GM18951 (cell line): Measurements from ENCODE around the gene RANGAP1.
"Not testable (repeated sequence)": the region's sequence is repeated elsewhere in the genome, so short reads cannot be mapped to it uniquely, and the experiment has no call there.

Source experiments
- POLR2A ChIP-seq: IDR thresholded peaks from 4 replicates; pipeline ENCODE4 v1.6.1; 2011; ENCODE audit warnings: mild to moderate bottlenecking; ENCODE audit not compliant: insufficient read length, insufficient read depth; ENCODE audit errors: extremely low read depth
- in situ Hi-C: fragments of 300-500 bp; cut with MboI; formaldehyde crosslinking; loops from one replicate; pipeline ENCODE4 v1.12.0; 2022; ENCODE audit warnings: low sequenced_read_pairs, mixed read lengths, inconsistent platforms; ENCODE audit not compliant: unreplicated experiment

Gene RANGAP1

DNA sequence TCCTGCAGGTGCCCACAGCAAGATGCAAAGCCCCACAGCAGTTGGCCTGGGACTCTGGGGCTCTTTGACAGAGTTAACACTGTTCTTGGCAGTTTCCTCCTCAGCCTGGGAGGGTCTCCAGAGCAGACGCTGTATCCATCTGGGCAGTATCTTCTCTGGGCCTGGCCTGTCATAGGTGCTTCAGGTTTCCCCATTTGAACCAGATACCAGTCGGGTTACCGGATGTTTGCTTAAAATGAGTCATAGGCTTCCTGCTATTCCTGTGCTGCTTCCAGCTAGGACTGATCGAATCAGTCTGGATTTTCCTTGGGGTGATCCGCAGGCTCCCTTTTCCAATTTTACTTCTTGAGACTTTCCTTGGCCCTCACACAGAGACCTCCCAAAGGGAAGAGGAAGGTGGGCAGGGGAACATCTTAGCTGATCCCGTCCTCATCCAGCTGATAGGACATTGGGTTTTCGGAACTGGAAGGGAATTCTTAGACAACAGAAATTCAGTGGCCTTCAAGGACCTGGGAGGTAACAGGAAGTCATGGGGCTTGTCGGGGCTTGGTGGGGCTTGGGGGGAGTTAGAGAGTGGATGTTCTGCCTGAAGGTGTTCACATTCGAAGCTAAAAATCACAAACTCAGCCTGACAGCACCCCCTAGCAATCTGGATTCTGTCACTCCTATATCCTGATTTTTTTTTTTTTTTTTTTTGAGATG lies 2.4 kb upstream of the RANGAP1 start:
- TF ChIP-seq POLR2A: no peak
- in situ Hi-C loops: no loop called here

- in situ Hi-C loops: no loop called here
- TF ChIP-seq POLR2A: no peak
Observed at GRCh38 chr22:41286639-41287091, 678 bp upstream of the RANGAP1 start.

DNA sequence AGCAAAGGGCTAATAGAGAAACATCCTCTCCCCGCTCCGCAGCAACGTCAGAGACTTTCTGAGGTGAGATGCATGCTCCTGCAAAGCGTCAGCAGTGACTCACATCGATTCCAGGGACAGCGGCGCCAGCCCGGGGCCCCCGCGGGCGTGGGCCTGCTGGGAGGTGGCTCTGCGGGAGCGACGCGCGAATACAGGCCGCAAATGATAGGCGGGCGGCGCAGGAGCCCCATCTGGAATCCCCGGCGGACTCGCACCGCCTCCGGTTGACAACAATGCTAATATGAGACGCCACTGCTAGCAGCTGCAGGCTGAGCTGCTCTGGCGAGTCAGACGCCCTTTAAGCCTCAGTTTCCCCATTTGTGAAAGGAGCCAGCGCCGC lies 557 bp downstream of the RANGAP1 start:
- TF ChIP-seq POLR2A: no peak
- in situ Hi-C loops: no loop called here

DNA sequence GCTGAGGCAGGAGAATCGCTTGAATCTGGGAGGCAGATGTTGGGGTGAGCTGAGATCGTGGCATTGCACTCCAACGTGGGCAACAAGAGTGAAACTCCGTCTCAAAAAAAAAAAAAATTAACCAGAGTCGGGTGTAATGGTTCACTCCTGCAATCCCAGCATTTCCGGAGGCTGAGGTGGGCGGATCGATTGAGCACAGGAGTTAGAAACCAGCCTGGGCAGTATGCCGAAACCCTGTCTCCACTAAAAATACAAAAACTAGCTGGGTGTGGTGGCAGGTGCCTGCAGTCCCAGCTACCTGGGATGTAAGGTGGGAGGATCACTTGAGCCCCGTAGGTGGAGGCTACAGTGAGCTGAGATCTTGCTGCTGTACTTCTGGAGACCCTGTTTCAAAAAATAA lies 1.5 kb downstream of the RANGAP1 start:
- in situ Hi-C loops: no loop called here
- TF ChIP-seq POLR2A: no peak

DNA sequence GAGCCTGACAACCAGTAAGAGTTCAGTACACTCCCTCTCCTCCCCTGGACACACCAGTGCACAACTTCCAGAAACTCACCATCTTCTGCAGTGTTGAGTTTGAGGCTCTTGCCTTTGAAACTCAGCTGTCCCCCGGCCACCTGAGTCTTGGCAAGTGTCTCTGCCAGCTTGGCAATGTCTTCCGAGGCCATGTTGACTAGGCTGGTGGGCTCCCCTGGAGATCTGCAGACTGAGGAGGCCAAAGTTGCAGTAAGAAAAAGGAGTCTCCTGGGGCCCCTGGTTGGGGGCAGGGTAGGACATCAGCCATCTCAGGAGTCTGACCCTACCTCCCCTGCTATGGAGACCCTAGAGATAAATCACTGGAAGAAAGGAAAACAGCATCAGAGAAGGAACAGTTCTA lies 5.1 kb downstream of the RANGAP1 start:
- in situ Hi-C loops: no loop called here
- no peak for TF ChIP-seq POLR2A

- TF ChIP-seq POLR2A: no peak
- in situ Hi-C loops: no loop called here
Observed at GRCh38 chr22:41280065-41280464, 5.9 kb downstream of the RANGAP1 start.

DNA sequence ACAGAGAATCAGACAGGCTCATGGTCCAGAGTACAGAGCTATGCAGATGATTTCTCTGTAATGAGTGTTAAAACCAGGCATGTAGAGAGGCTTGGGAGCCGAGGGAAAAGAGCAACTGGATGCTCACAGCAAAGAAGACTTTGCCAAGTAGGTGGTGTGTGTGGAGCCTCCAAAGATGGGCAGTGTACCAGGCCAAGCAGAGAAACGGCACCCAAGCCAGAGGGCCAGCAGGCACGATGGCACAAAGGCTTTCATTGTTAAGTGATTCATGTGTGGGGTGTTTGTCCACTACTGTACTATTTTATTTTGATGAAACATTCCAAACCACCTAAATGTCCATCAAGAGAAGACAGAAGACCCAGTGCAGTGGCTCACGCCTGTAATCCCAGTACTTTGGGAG lies 11.1 kb downstream of the RANGAP1 start:
- in situ Hi-C loops: no loop called here
- TF ChIP-seq POLR2A: no peak

DNA sequence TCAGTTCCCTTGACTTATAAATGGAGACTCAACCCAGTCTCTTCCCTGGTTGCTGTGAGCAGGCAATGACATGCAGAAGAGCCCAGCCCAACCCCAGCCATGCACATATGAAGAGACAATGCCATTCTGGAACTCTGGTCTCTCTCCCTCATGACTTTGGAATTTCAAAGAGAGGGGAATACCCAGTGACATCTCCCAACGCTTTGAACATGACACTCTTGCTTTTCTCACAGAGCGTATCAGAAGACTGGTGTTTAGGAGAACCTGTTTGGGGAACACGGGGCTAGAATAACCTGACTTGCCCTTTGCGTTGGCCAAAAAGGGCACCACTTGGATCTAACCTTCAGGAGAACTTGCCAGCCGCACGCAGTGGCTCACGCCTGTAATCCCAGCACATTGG lies 12.9 kb downstream of the RANGAP1 start:
- in situ Hi-C loops: no loop called here
- TF ChIP-seq POLR2A: no peak

- in situ Hi-C loops: no loop called here
- TF ChIP-seq POLR2A: no peak
Observed at GRCh38 chr22:41271787-41272186, 14.2 kb downstream of the RANGAP1 start.

DNA sequence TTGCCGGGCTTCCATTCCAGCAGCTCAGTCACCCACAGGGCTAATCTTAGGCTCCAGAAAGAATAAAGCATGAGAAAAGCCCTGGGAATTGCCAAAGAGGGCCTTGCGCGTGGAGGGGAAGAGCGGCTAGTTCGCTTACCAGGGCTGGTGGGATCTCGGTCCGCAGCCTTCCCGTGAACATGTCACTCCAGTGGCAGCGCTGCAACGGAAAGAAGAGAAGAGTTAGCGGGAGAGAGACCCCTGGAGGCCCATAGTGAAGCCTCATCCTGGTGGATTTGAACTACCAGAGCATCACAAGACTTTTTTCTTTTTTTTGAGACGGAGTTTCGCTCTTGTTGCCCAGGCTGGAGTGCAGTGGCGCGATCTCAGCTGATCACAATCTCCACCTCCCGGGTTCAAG lies 18.0 kb downstream of the RANGAP1 start:
- TF ChIP-seq POLR2A: no peak
- in situ Hi-C loops: no loop called here

- no peak for TF ChIP-seq POLR2A
- in situ Hi-C loops: no loop called here
Observed at GRCh38 chr22:41264408-41264941, 21.5 kb downstream of the RANGAP1 start.

GRCh38 chr22:41263704-41264103 lies 22.3 kb downstream of the RANGAP1 start:
- in situ Hi-C loops: no loop called here
- TF ChIP-seq POLR2A: no peak

DNA sequence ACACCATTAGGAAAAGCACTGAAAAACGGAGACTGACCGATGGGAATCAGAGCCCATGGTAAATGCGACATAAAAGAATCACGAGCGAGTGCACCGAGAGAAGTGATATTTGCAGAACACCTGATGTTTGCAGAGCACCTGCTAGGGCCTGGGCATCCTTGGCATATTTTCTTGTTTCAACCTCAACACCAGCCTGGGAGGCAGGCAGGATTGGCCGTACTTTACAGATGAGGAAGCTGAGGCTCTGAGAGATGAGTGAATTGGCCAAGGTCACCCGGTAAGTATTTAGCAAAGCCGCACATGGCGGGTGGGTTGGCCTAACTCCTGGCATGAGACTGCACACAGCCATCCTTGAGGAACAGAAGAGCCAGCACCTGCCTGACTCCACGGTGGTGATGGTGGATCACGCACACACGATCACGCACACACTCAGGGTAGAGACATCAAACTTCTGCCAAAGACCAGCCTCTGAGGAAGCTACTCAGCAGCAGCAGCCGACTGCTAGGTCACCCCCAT lies 23.7 kb downstream of the RANGAP1 start:
- in situ Hi-C loops: no loop called here

GRCh38 chr22:41261541-41262249 lies 24.3 kb downstream of the RANGAP1 start:
- in situ Hi-C loops: no loop called here
- no peak for TF ChIP-seq POLR2A

More for the DNA sequence above, 23.7 kb downstream of the RANGAP1 start:
- TF ChIP-seq POLR2A: no peak

DNA sequence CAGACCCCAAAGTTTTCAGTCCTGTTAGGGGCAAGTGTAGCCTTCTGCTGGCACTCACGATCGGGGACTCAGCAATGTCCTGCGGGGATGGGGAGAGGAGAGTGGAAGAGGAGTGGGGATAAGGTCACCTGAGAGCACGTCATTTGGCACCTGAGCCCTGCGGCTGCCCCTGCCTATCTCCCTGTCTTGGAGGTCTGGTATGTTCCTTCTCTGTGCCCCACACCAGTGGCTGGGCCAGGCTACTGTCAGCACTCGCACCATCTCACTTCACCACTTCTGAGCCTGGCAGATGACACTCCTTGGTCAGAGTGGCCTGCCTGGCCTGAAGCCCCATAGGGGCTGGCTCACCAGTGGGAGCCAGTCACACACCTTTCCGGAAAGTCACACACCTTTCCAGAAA lies 25.1 kb downstream of the RANGAP1 start:
- no peak for TF ChIP-seq POLR2A
- in situ Hi-C loops: no loop called here

- in situ Hi-C loops: not testable (repeated sequence)
Observed at GRCh38 chr22:41259756-41260155, 26.2 kb downstream of the RANGAP1 start.
